Lower leg skin (tissue), 4 donors: ENCODE data around the gene NISCH. TPM values are rescaled to one million over a fixed set of nuclear protein-coding genes. Genes with fewer than 3 reads are reported as not detected.
A peak's percentile ranks its signal among the peaks of the same experiment; 100 is the strongest.

ENCODE experiments used
- DNase-seq, 2 donors: peaks; one replicate each; pipeline ENCODE4 v3.0.0-alpha.2; 2019; ENCODE audit warnings: low spot score in 2 of 2
- H3K4me3 ChIP-seq: fragments of 200-600 bp; sonication (generic); 2 replicates; pipeline ENCODE4 v1.5.1; 2017; ENCODE audit warnings: mild to moderate bottlenecking, low read depth; ENCODE audit not compliant: poor library complexity, severe bottlenecking
- CTCF ChIP-seq, 3 donors: fragments of 450-650 bp; IDR thresholded peaks; one replicate each; pipeline ENCODE4 v1.5.1; 2016; ENCODE audit warnings: antibody characterized with exemption in 3 of 3, mild to moderate bottlenecking in 3 of 3, moderate library complexity in 2 of 3
- POLR2A ChIP-seq, 2 donors: fragments of 450-650 bp; IDR thresholded peaks; one replicate each; pipeline ENCODE4 v1.6.1; 2016 to 2017; ENCODE audit warnings: antibody characterized with exemption in 2 of 2, mild to moderate bottlenecking in 1 of 2, moderate library complexity in 1 of 2
- WGBS, 2 donors: methylation state at CpG; one replicate each; pipeline ENCODE4 v1.1.5; 2018; 5-methylcytosine and 5-hydroxymethylcytosine counted together
- intact Hi-C: fragments of 100-400 bp; cut with DNase I; formaldehyde crosslinking; loops from one replicate; pipeline ENCODE4 v1.15.0; 2023; ENCODE audit warnings: low total_unique reads
- total RNA-seq, 4 donors: library from RNA; depleted of rRNA; stranded (reverse); fragments of >200 nt; gene quantifications; one replicate each; pipeline ENCODE4 v1.1.0, GENCODE V29; 2016

NISCH gene
- total RNA-seq, 4 donors from 2014 or later, result 69.9 to 133 (median 85.9) TPM

- intact Hi-C loops, result no loop called here
- H3K4me3 ChIP-seq, result no peak overlapping the region
- WGBS, 2 donors, result 70 to 74% methylated on average over 5 of the region's 5 CpGs
- TF ChIP-seq CTCF (IDR thresholded peaks at IDR 0.05) (no peak), POLR2A (IDR thresholded peaks at IDR 0.05) (no peak)
- DNase-seq, result no peak
These were observed 13.6 kb downstream of the NISCH start for GRCh38 chr3:52469001-52469400.

DNA sequence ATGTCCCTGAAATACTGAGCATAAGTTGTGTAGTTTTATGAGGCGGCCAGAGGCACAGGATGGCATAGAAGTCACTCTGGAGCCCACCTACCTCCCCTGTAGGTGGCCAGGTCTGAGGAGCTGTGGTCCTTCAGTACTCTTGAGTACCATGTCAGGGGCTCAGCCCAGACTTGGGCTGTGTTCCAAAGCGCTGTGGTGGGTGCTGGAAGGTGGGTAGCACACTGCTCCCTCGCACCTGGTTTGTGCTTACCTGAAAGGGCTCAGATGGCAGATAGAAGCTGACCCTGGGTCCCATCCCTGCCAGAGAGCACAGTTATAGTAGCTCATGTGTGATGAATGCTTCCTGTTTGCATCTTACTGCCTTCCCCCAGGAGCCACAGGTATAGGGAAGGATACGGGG lies 15.5 kb downstream of the NISCH start:
- WGBS, 2 donors, result 92 to 100% methylated on average over 4 of the region's 4 CpGs
- no peak for DNase-seq
- no peak overlapping the region for H3K4me3 ChIP-seq
- no peak for TF ChIP-seq CTCF (IDR thresholded peaks at IDR 0.05)
- TF ChIP-seq POLR2A (IDR thresholded peaks at IDR 0.05), result no peak
- intact Hi-C loops, result no loop called here

DNA sequence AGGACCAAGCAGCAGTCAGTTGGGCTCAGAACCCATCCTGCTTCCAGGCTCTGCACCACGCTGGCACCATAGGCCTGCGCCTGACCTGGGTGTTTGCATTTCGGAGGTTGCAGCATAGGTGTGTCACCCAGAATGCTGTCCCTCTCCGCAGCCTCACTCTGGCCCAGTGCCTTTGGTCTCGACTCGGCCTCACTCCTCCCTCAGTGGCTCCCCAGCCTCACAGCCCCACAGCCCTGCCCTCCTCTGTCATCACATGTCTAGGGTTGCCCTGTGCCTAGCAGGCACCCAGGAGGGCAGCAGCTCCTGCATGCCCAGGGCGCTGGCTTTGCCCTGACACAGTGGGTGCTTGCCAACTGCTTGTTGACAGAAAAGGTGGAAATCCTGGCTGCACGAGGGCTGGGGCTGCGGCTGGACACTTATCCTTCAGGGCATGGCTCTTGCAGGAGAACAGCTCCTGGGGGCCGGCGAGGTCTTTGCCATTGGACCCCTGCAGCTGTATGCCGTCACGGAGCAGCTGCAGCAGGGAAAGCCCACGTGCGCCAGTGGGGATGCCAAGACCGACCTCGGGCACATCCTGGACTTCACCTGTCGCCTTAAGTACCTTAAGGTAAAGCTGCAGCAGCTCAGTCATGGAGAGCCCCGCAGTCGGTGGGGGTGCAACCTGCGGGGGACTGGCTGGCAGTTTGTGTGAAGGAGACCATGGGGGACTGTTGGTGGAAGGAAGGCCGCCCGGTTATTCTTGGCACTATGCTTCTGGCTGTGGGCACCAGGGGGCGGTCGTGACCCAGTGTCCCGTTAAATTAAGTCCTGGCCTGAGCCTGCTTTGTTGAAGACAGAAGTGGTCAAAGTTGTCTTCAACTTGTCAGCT lies 16.2 kb downstream of the NISCH start:
- peak; percentile 56 to 94 for DNase-seq
- TF ChIP-seq POLR2A (IDR thresholded peaks at IDR 0.05) (no peak), CTCF (IDR thresholded peaks at IDR 0.05) (no peak)
- H3K4me3 ChIP-seq, result no peak overlapping the region
- WGBS, 2 donors, result 64 to 78% methylated on average over 10 to 26 of the region's 26 CpGs
- intact Hi-C loops, result no loop called here

- H3K4me3 ChIP-seq, result no peak overlapping the region
- intact Hi-C loops, result no loop called here
- 75 to 82% methylated on average over 14 of the region's 14 CpGs for WGBS, 2 donors
- no peak for DNase-seq
- TF ChIP-seq CTCF (IDR thresholded peaks at IDR 0.05), result no peak
- no peak for TF ChIP-seq POLR2A (IDR thresholded peaks at IDR 0.05)
These were observed 17.0 kb downstream of the NISCH start for GRCh38 chr3:52472239-52473000.

- no peak overlapping the region for H3K4me3 ChIP-seq
- WGBS, 2 donors, result 63 to 80% methylated on average over 5 of the region's 5 CpGs
- TF ChIP-seq POLR2A (IDR thresholded peaks at IDR 0.05) (no peak), CTCF (IDR thresholded peaks at IDR 0.05) (no peak)
- intact Hi-C loops, result no loop called here
- no peak for DNase-seq
These were observed 17.6 kb downstream of the NISCH start for GRCh38 chr3:52473026-52473425.
